ENCODE data around the gene EMC10.

The EMC10 gene

GRCh38 chr19:50516964-50517703 lies 40.8 kb downstream of the EMC10 start:
- Histone ChIP-seq H3K27me3 (no peaks in the 10 kb centered on the region), H3K9me3 (no peaks in the 10 kb centered on the region), H3K36me3 (no peaks in the 10 kb centered on the region), H3K4me3 (ENCODE audit: low read depth, low read length) (no peak overlapping the region), H3K4me1 (peaks cover 3% of the 10 kb centered on the region)
- DNase-seq, result no peak
- TF ChIP-seq, protein P1, sequence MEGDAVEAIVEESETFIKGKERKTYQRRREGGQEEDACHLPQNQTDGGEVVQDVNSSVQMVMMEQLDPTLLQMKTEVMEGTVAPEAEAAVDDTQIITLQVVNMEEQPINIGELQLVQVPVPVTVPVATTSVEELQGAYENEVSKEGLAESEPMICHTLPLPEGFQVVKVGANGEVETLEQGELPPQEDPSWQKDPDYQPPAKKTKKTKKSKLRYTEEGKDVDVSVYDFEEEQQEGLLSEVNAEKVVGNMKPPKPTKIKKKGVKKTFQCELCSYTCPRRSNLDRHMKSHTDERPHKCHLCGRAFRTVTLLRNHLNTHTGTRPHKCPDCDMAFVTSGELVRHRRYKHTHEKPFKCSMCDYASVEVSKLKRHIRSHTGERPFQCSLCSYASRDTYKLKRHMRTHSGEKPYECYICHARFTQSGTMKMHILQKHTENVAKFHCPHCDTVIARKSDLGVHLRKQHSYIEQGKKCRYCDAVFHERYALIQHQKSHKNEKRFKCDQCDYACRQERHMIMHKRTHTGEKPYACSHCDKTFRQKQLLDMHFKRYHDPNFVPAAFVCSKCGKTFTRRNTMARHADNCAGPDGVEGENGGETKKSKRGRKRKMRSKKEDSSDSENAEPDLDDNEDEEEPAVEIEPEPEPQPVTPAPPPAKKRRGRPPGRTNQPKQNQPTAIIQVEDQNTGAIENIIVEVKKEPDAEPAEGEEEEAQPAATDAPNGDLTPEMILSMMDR (IDR thresholded peaks at IDR 0.05; ENCODE audit: low read depth, low read length), result no peak

GRCh38 chr19:50517704-50518075 lies 41.4 kb downstream of the EMC10 start:
- Histone ChIP-seq H3K4me3 (ENCODE audit: low read depth, low read length) (no peak overlapping the region), H3K27me3 (no peaks in the 10 kb centered on the region), H3K4me1 (peaks cover 3% of the 10 kb centered on the region), H3K9me3 (no peaks in the 10 kb centered on the region), H3K36me3 (no peaks in the 10 kb centered on the region)
- no peak for DNase-seq
- TF ChIP-seq, protein P1 (IDR thresholded peaks at IDR 0.05; ENCODE audit: low read depth, low read length), result no peak

DNA sequence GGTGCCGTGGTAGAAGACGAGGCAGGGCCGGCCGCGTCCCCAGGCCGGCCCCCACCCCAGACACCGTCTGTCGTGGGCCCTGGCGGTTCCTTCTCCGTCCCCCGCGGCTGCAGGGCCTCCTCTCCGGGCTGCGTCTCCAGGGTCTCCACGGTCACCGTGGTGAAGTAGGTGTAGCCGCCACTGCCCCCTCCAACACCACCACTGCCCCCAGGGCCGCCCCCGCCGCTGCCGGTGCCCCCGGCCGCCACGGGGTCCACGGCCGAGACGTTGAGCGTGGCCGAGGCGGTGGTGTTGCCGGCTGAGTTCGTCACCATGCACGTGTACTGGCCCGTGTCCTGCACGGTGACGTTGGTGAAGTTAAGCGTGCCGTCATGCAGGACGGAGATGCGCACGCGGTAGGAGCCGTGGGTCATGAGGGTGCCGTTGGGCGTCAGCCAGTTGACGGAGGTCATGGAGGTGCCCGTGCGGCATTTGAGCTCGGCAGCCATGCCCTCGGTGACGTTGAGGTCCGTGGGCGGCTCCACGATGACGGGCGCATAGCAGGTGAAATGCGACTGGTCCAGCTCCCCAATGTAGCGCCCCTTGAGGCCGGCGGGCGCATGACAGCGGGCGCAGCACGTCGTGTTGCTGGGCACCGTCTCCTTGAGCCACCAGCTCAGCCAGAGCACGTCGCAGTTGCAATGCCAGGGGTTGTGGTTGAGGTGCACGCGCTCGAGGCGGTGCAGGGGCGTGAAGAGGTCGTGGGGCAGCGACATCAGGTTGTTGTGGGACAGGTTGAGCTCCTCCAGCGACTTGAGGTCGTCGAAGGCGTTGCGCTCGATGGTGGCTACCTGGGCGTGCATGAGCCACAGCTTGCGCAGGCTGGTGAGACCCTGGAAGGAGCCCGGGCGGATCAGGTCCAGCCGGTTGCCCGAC lies 42.0 kb downstream of the EMC10 start:
- TF ChIP-seq, protein P1 (IDR thresholded peaks at IDR 0.05; ENCODE audit: low read depth, low read length), result no peak
- no peak for DNase-seq
- Histone ChIP-seq H3K36me3 (no peaks in the 10 kb centered on the region), H3K4me3 (ENCODE audit: low read depth, low read length) (no peak overlapping the region), H3K4me1 (peaks cover 3% of the 10 kb centered on the region), H3K9me3 (no peaks in the 10 kb centered on the region), H3K27me3 (no peaks in the 10 kb centered on the region)

DNA sequence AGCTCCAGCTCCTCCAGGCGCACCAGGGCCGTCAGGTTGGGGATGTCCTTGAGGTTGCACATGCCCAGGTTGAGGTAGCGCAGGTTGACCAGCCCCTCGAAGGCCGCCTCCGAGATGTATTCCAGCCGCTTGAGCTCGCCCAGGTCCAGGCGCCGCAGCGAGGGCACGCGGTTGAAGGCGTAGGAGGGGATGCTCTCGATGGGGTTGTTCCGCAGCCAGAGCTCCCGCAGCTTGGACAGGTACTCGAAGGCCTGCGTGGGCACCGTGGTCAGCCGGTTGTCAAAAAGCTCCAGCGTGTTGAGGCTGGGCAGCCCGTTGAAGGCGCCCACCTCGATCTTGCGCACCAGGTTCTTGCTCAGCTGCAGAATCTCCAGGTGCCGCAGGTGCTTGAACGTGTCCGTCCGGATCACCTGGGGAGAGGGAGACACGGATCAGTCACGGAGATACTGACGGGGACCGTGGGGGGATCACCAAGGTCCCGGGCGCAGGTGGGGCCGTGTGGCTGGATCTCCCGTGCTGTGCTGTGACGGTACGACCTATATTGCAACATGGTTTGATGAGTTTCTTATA lies 42.8 kb downstream of the EMC10 start:
- Histone ChIP-seq H3K4me3 (ENCODE audit: low read depth, low read length) (no peak overlapping the region), H3K4me1 (peaks cover 3% of the 10 kb centered on the region), H3K9me3 (no peaks in the 10 kb centered on the region), H3K36me3 (no peaks in the 10 kb centered on the region), H3K27me3 (no peaks in the 10 kb centered on the region)
- TF ChIP-seq, protein P1 (IDR thresholded peaks at IDR 0.05; ENCODE audit: low read depth, low read length), result no peak
- DNase-seq, result no peak

DNA sequence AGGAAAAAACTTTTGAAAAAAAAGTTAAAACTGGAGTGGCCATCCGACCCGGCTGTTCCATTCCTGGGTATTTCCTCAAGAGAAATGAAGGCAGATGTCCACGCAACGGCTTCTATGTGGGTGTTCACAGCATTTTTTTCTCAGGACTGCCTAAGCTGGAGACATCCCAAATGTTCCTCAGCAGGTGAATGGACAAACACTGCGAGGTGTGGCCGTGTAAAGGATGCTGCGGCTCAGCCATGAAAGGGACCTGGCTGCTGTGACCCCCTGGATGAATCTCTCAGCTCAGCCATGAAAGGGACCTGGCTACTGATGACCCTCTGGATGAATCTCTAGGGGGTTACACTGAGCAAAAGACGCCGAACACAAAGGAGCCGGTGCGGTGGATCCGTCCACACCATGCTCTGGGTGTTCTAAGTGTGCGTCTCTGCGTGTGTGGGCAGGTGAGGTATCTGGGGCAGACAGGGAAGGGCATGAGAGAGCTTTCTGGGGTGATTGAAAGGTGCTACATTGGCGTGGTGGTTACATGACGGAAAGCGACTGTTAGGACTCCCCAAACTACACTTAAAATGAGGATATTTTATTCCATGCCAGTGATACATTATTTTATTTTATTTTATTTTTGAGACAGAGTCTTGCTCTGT lies 44.6 kb downstream of the EMC10 start:
- no peaks in the 10 kb centered on the region for H3K4me1 ChIP-seq
- TF ChIP-seq, protein P1 (IDR thresholded peaks at IDR 0.05; ENCODE audit: low read depth, low read length), result no peak

More for the DNA sequence above, 44.6 kb downstream of the EMC10 start:
- no peaks in the 10 kb centered on the region for H3K27me3 ChIP-seq
- no peak overlapping the region for H3K4me3 ChIP-seq (ENCODE audit: low read depth, low read length)
- no peaks in the 10 kb centered on the region for H3K36me3 ChIP-seq
- no peak for DNase-seq
- H3K9me3 ChIP-seq, result no peaks in the 10 kb centered on the region

All from BE2C (cell line).